ENCODE measurements around the gene FKBP10. TPM values are rescaled to one million over a fixed set of nuclear protein-coding genes. Genes with fewer than 3 reads are reported as not detected.
A peak's percentile ranks its signal among the peaks of the same experiment; 100 is the strongest.

FKBP10 gene
- total and polyA plus RNA-seq, 2 experiments from 2014 or later = 88.0 to 290 TPM

DNA sequence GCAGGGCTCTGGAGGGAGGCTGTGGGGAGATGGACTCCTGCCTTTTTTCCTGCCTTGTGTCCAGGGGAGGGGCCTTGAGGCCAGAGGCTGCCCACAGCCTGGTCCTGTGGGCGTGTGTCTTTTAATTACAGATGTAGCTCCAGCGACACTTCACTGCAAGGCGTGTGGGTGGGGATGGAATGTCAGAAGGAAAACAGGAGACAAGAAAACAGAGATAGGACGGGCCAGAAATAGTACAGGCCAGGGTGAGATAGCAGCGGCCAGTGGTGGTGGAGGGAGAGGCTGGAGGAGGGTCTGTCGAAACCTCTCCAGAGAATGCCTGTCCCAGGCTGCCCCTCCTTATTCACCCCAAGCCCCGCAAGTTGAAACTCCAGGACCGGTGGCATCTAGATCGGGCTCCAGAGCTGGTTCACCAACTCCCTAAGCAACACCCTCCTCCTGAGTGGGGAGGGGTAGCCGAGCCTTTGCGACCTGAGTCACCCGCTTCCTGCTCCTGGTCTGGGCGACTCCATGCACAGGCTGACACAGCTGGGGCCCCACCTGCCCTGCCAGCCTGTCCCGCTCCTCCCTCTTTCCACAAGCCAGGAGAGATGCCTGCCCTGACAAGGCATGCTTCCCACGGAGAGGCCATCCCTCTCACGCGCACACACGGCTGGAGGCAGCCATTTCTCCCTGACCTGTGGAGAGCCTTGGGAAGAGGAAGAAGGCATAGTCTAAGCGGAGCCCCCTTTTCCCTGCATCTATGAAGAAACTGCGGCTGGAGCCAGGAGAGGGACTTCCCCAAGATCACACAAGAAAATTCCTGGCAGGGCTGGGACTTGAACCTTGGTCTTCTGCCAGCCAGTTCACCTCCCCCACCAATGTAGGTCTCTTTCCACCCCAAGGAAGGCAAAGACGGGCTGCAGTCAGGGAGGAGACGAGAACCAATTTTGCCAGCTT, 19.7 kb upstream of the FKBP10 start:
- no peaks in the 10 kb centered on the region for H3K27me3 ChIP-seq
- WGBS (ENCODE audit: low lambda C conversion rate, missing lambda C conversion rate) = 27% methylated on average over 22 of the region's 22 CpGs
- H3K4me3 ChIP-seq = no peak overlapping the region
- peaks cover 34% of the 10 kb centered on the region for H3K4me1 ChIP-seq (ENCODE audit: insufficient read depth)
- no peaks in the 10 kb centered on the region for H3K79me2 ChIP-seq
- H3K36me3 ChIP-seq (replicated peaks; ENCODE audit: insufficient read depth, low read depth) = no peaks in the 10 kb centered on the region
- no peaks in the 10 kb centered on the region for H3K9me2 ChIP-seq (replicated peaks; ENCODE audit: insufficient read depth)
- no peaks in the 10 kb centered on the region for H4K20me1 ChIP-seq (ENCODE audit: insufficient read depth, poor library complexity, severe bottlenecking)
- H3K9me3 ChIP-seq (ENCODE audit: low read depth) = no peaks in the 10 kb centered on the region
- H3K4me2 ChIP-seq = peak overlapping the region; percentile 70
- peak; percentile 92 for DNase-seq (ENCODE audit: low spot score)
- no peak for TF ChIP-seq EZH2phosphoT487 (IDR thresholded peaks at IDR 0.05; ENCODE audit: low read depth, severe bottlenecking, unreplicated experiment)
- TF ChIP-seq EZH2 (IDR thresholded peaks at IDR 0.05; ENCODE audit: borderline replicate concordance) = no peak
- TF ChIP-seq, protein P1, sequence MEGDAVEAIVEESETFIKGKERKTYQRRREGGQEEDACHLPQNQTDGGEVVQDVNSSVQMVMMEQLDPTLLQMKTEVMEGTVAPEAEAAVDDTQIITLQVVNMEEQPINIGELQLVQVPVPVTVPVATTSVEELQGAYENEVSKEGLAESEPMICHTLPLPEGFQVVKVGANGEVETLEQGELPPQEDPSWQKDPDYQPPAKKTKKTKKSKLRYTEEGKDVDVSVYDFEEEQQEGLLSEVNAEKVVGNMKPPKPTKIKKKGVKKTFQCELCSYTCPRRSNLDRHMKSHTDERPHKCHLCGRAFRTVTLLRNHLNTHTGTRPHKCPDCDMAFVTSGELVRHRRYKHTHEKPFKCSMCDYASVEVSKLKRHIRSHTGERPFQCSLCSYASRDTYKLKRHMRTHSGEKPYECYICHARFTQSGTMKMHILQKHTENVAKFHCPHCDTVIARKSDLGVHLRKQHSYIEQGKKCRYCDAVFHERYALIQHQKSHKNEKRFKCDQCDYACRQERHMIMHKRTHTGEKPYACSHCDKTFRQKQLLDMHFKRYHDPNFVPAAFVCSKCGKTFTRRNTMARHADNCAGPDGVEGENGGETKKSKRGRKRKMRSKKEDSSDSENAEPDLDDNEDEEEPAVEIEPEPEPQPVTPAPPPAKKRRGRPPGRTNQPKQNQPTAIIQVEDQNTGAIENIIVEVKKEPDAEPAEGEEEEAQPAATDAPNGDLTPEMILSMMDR (IDR thresholded peaks at IDR 0.05; ENCODE audit: poor library complexity) = no peak
- H2AFZ ChIP-seq = no peak overlapping the region
- H3K27ac ChIP-seq = peak overlapping the region; percentile 97

DNA sequence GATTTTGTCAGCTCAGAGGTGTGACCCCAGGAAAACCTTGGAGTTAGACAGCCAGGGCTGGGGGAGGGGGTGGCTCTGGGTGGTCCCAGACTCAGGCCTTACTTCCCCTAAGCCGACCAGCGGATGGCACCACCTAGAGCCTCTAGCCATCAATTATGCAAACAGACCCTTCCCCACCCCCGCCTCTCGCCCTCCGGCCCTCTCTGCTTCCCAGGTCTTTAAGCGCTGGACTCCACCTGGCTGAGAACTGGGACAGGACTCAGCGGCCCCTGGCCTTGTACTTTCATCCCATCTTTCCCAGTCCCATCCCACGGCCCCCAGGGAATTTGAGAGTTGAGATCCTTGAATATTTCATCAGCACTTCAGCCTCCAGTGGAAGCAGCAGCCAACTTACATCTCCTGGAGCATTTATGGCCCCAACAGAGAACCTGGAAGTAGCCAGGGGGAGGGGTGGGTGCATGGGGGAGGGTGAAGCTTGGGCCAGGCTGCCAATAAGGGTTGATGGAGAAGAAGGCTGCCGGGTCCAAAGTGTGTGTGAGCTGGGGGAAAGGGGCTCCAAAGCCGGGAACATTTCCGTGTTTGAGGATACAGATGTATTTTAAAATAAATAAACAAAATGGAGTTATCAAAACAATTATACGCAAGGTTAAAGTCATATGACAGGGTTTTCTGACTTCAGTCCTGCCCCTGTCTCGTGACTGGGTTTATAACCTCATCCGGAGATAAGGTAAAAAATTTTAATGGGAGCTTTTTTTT, 18.8 kb upstream of the FKBP10 start:
- Histone ChIP-seq H3K4me3 (no peak overlapping the region), H4K20me1 (ENCODE audit: insufficient read depth, poor library complexity, severe bottlenecking) (no peaks in the 10 kb centered on the region), H3K4me1 (ENCODE audit: insufficient read depth) (peaks cover 34% of the 10 kb centered on the region), H3K9me2 (replicated peaks; ENCODE audit: insufficient read depth) (no peaks in the 10 kb centered on the region), H3K9me3 (ENCODE audit: low read depth) (no peaks in the 10 kb centered on the region), H3K36me3 (replicated peaks; ENCODE audit: insufficient read depth, low read depth) (no peaks in the 10 kb centered on the region), H3K27me3 (no peaks in the 10 kb centered on the region), H3K4me2 (peak overlapping the region; percentile 70), H3K79me2 (no peaks in the 10 kb centered on the region), H2AFZ (no peak overlapping the region), H3K27ac (peak overlapping the region; percentile 97)
- 30% methylated on average over 14 of the region's 14 CpGs for WGBS (ENCODE audit: low lambda C conversion rate, missing lambda C conversion rate)
- peak; percentile 69 for DNase-seq (ENCODE audit: low spot score)
- no peak for TF ChIP-seq EZH2 (IDR thresholded peaks at IDR 0.05; ENCODE audit: borderline replicate concordance)
- TF ChIP-seq, protein P1 (IDR thresholded peaks at IDR 0.05; ENCODE audit: poor library complexity) = no peak
- TF ChIP-seq EZH2phosphoT487 (IDR thresholded peaks at IDR 0.05; ENCODE audit: low read depth, severe bottlenecking, unreplicated experiment) = no peak

DNA sequence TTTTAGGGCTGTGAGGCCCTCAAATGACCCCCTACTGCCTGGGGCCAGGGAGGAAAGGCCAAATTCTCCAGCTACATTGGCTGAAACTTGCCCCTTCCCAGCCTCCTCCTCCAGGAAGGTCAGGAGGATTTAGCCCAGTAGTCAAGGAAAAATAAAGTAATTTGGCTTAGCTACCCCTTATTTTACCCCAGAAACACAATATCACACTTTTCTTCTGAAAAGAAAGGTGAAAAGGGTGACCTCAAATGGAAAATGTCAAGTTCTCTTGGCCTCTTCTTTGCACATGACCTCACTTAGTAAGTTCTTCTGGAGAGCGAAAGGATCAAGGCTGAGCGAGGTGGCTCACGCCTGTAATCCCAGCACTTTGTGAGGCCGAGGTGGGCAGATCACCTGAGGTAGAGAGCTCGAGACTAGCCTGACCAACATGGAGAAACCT, 18.2 kb upstream of the FKBP10 start:
- Histone ChIP-seq H2AFZ (no peak overlapping the region), H3K79me2 (no peaks in the 10 kb centered on the region), H3K9me2 (replicated peaks; ENCODE audit: insufficient read depth) (no peaks in the 10 kb centered on the region), H3K27ac (peak overlapping the region; percentile 97), H3K4me1 (ENCODE audit: insufficient read depth) (peaks cover 36% of the 10 kb centered on the region), H4K20me1 (ENCODE audit: insufficient read depth, poor library complexity, severe bottlenecking) (no peaks in the 10 kb centered on the region), H3K4me2 (peak overlapping the region; percentile 9), H3K27me3 (no peaks in the 10 kb centered on the region), H3K36me3 (replicated peaks; ENCODE audit: insufficient read depth, low read depth) (no peaks in the 10 kb centered on the region), H3K9me3 (ENCODE audit: low read depth) (no peaks in the 10 kb centered on the region), H3K4me3 (no peak overlapping the region)
- no peak for DNase-seq (ENCODE audit: low spot score)
- 74% methylated on average over 5 of the region's 5 CpGs for WGBS (ENCODE audit: low lambda C conversion rate, missing lambda C conversion rate)
- TF ChIP-seq EZH2phosphoT487 (IDR thresholded peaks at IDR 0.05; ENCODE audit: low read depth, severe bottlenecking, unreplicated experiment) (no peak), EZH2 (IDR thresholded peaks at IDR 0.05; ENCODE audit: borderline replicate concordance) (no peak)
- TF ChIP-seq, protein P1 (IDR thresholded peaks at IDR 0.05; ENCODE audit: poor library complexity) = no peak

All from hepatocyte (in vitro differentiated cells).